ENCODE data around the gene RAB40B.

GRCh38 chr17:82689077-82689476, 9.4 kb downstream of the RAB40B start:
- TF ChIP-seq, protein P1, sequence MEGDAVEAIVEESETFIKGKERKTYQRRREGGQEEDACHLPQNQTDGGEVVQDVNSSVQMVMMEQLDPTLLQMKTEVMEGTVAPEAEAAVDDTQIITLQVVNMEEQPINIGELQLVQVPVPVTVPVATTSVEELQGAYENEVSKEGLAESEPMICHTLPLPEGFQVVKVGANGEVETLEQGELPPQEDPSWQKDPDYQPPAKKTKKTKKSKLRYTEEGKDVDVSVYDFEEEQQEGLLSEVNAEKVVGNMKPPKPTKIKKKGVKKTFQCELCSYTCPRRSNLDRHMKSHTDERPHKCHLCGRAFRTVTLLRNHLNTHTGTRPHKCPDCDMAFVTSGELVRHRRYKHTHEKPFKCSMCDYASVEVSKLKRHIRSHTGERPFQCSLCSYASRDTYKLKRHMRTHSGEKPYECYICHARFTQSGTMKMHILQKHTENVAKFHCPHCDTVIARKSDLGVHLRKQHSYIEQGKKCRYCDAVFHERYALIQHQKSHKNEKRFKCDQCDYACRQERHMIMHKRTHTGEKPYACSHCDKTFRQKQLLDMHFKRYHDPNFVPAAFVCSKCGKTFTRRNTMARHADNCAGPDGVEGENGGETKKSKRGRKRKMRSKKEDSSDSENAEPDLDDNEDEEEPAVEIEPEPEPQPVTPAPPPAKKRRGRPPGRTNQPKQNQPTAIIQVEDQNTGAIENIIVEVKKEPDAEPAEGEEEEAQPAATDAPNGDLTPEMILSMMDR (IDR thresholded peaks at IDR 0.05), result no peak
- TF ChIP-seq EZH2 (IDR thresholded peaks at IDR 0.05; ENCODE audit: borderline replicate concordance, insufficient read depth, low read depth, low read length, poor library complexity, severe bottlenecking), result no peak

Data from B cell (primary cell).